ENCODE results near the gene CPSF4L.
"Not testable (repeated sequence)": the region's sequence is repeated elsewhere in the genome, so short reads cannot be mapped to it uniquely, and the experiment has no call there.

CPSF4L gene

DNA sequence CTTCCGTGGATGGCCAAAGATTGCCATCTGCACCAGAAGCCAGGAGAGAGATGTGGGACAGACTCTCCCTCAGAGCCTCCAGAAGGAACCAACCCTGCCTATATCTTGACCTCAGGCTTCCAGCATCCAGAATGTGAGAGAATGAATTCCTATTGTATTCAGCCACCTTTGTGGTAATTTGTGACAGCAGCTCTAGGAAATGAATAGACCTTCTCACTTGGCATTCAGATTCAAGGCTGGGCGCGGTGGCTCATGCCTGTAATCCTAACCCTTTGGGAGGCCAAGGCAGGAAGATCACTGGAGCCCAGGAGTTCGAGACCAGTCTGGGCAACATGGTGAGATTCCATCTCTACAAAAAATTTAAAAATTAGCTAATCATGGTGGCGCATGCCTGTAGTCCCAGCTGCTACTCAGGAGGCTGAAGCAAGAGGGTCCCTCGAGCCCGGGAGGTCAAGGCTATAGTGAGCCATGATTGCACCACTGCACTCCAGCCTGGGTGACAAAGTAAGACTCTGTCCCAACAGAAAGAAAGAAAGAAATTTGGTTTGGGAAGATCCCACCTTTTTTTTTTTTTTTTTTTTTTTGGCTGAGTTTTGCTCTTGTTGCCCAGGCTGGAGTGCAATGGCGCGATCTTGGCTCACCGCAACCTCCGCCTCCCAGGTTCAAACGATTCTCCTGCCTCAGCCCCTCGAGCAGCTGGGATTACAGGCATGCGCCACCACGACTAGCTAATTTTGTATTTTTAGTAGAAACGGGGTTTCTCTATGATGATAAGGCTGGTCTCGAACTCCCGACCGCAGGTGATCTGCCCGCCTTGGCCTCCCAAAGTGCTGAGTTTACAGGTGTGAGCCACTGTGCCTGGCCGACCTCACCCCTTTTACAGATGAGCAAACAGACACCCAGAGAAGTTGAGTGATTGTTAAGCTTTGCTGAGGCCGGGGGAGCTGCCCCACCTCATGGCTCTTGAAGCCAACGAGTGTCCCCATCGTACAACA lies 4.3 kb upstream of the CPSF4L start:
- no peaks in the 10 kb centered on the region for H3K9me3 Mint-ChIP-seq

DNA sequence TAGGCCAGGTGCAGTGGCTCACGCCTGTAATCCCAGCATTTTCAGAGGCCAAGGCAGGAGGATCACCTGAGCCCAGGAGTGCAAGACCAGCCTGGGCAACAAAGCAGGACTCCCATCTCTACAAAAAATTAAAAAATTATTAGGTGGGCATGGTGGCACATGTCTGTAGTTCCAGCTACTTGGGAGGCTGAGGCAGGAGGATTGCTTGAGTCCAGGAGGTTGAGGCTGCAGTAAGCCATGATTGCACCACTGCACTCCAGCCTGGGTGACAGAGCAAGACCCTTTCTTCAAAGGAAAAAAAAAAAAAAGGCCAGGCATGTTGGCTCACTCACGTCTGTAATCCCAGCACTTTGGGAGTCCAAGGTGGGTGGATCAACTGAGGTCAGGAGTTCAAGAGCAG lies 2.8 kb upstream of the CPSF4L start:
- not testable (repeated sequence) for DNase-seq; H3K27me3 Mint-ChIP-seq; H3K9me3 Mint-ChIP-seq; H3K4me3 Mint-ChIP-seq; H3K27ac Mint-ChIP-seq; H3K36me3 Mint-ChIP-seq (ENCODE audit: low read depth); H3K4me1 Mint-ChIP-seq (ENCODE audit: low read depth)

More for the DNA sequence above, 4.3 kb upstream of the CPSF4L start:
- Mint-ChIP-seq H3K4me1 (ENCODE audit: low read depth) (no peaks in the 10 kb centered on the region), H3K27ac (no peak overlapping the region), H3K27me3 (no peaks in the 10 kb centered on the region), H3K4me3 (no peak overlapping the region), H3K36me3 (ENCODE audit: low read depth) (no peaks in the 10 kb centered on the region)
- DNase-seq, result no peak

DNA sequence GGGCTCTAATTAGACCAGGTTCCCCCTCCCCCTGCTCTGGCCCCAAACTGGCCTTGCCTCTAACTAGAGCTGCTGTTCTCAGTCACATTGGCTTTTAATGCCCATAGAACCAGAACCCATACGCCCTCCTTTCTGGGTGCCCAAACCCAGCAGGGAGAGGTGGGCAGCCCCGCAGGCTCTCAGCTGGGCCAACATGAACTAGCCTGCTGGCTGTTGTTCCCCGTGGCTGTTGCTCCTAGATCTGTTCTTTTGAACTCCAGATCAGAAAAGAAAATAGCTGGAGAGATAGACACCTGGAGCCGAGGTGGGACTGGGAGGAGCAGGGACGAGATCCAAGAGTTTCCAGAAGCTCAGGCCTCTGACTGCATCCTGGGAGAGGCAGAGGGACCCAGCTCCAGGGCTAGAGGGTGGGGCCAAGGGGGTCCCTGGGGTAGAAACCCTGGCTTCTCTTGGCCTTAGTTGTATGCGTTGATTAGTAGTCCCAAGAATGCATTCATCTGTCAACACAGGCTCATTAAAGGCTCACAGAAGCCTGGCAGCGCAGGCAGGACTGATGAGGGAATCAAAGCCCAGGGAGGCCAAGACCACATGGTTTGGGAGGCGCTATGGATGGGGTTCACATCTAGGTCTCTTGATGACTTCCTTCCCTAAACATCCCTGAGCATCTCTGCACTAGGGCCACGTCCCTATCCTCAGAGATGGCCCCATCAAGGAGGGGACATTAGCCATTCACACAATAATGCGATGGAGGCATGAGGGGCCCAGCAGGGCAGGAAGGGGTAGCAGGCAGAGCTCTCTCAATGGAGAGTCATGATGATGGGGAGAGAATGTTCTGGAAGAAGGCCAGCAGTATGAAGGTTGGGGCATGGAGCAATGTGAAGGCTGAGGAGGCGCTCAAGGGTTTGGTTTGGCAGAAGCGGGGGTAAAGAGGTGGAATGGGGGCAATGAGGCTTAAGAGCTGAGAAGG lies 1.3 kb upstream of the CPSF4L start:
- Mint-ChIP-seq H3K9me3 (no peaks in the 10 kb centered on the region), H3K27ac (no peak overlapping the region), H3K4me1 (ENCODE audit: low read depth) (no peaks in the 10 kb centered on the region), H3K36me3 (ENCODE audit: low read depth) (no peaks in the 10 kb centered on the region), H3K27me3 (no peaks in the 10 kb centered on the region), H3K4me3 (no peak overlapping the region)
- DNase-seq, result no peak

DNA sequence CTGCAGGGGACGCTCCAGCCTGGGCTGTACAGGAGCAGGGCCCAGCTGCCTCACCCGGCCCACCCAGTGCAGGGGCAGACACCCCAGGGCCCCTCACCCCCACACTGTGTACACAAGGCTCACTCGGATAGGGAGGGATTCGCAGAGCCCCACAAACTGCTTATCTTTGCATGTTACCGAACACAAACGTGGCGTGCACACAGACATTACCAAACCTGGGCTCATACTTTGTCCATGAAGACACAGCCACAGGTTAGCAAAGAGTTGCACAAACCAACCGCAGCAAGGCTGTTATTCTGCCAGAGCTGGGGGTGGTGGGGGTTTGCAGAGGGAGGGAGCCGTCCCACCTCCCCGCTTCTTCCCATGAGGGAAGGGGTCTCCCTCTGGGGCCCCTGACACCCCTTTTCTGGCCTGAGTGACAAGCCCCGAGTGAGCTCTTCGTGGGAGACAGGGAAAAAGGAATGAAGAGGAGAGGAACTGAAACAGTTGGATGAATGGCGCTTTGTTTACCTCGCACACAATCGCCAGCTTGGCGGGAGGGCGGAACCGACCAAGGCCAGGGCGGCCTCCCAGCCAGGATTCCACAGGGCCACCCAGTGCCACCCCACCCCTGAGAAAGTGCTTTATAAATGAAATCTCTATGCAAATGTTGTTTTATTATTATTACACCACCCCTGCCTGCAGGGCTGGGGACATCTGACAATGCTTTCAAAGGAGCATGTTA lies 434 bp upstream of the CPSF4L start:
- DNase-seq, result no peak
- H3K27ac Mint-ChIP-seq, result no peak overlapping the region
- no peaks in the 10 kb centered on the region for H3K9me3 Mint-ChIP-seq
- no peaks in the 10 kb centered on the region for H3K27me3 Mint-ChIP-seq
- H3K4me1 Mint-ChIP-seq (ENCODE audit: low read depth), result no peaks in the 10 kb centered on the region
- no peaks in the 10 kb centered on the region for H3K36me3 Mint-ChIP-seq (ENCODE audit: low read depth)
- H3K4me3 Mint-ChIP-seq, result no peak overlapping the region

DNA sequence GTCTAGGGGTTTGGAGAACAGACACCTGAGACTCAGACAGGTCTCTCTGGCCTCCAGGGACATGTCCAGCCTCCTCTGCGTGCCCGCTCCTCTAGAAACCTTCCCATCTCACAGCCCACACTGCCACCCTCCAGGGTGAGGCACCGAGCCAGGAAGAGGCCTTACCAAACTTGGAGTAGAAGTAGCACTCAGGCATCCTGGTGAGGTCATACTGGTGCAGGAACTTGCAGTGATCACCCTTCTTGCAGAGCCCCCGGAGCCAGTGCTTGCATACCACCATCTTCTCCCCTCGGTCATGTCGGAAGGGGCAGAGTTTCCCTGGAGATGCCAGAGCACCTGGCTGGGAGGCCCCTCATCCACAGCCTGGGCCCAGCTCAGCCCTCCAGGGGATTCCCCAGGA lies 4.2 kb downstream of the CPSF4L start:
- no peak for DNase-seq
- no peak overlapping the region for H3K4me3 Mint-ChIP-seq

GRCh38 chr17:73256220-73256619 lies 5.5 kb downstream of the CPSF4L start:
- H3K27ac Mint-ChIP-seq, result no peak overlapping the region
- no peaks in the 10 kb centered on the region for H3K9me3 Mint-ChIP-seq
- no peaks in the 10 kb centered on the region for H3K27me3 Mint-ChIP-seq
- no peaks in the 10 kb centered on the region for H3K36me3 Mint-ChIP-seq (ENCODE audit: low read depth)
- peaks cover 4% of the 10 kb centered on the region for H3K4me1 Mint-ChIP-seq (ENCODE audit: low read depth)
- H3K4me3 Mint-ChIP-seq, result no peak overlapping the region
- DNase-seq, result no peak

More for the DNA sequence above, 4.2 kb downstream of the CPSF4L start:
- H3K9me3 Mint-ChIP-seq, result no peaks in the 10 kb centered on the region
- no peaks in the 10 kb centered on the region for H3K27me3 Mint-ChIP-seq
- H3K36me3 Mint-ChIP-seq (ENCODE audit: low read depth), result no peaks in the 10 kb centered on the region
- H3K4me1 Mint-ChIP-seq (ENCODE audit: low read depth), result peaks cover 4% of the 10 kb centered on the region
- H3K27ac Mint-ChIP-seq, result no peak overlapping the region

GRCh38 chr17:73255671-73256181 lies 6.0 kb downstream of the CPSF4L start:
- H3K4me1 Mint-ChIP-seq (ENCODE audit: low read depth), result peaks cover 4% of the 10 kb centered on the region
- no peak overlapping the region for H3K27ac Mint-ChIP-seq
- DNase-seq, result peak; percentile 74
- H3K9me3 Mint-ChIP-seq, result no peaks in the 10 kb centered on the region
- no peaks in the 10 kb centered on the region for H3K36me3 Mint-ChIP-seq (ENCODE audit: low read depth)
- no peak overlapping the region for H3K4me3 Mint-ChIP-seq
- no peaks in the 10 kb centered on the region for H3K27me3 Mint-ChIP-seq

DNA sequence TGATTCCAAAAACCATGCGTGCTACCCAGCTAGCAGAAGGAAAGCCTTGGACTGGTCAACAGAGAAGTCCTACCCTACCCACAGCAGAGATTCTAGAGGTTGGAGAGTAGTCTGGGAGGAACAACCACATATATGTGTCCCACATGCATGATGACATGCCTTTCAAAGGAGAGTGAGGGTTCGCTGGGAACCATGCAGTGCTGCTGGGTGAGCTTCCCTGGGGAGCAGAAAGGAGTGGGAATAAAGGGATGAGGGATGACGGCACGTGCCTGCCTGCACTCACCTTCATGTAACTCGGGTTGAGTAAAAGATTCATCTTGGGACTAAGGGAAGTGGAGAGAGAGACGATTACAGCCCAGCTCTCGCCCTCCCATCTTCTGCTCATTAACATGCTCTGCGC lies 9.8 kb downstream of the CPSF4L start:
- Mint-ChIP-seq H3K4me3 (no peak overlapping the region), H3K4me1 (ENCODE audit: low read depth) (peaks cover 4% of the 10 kb centered on the region), H3K27ac (no peak overlapping the region), H3K9me3 (no peaks in the 10 kb centered on the region), H3K36me3 (ENCODE audit: low read depth) (peaks cover 20% of the 10 kb centered on the region), H3K27me3 (no peaks in the 10 kb centered on the region)
- DNase-seq, result no peak

DNA sequence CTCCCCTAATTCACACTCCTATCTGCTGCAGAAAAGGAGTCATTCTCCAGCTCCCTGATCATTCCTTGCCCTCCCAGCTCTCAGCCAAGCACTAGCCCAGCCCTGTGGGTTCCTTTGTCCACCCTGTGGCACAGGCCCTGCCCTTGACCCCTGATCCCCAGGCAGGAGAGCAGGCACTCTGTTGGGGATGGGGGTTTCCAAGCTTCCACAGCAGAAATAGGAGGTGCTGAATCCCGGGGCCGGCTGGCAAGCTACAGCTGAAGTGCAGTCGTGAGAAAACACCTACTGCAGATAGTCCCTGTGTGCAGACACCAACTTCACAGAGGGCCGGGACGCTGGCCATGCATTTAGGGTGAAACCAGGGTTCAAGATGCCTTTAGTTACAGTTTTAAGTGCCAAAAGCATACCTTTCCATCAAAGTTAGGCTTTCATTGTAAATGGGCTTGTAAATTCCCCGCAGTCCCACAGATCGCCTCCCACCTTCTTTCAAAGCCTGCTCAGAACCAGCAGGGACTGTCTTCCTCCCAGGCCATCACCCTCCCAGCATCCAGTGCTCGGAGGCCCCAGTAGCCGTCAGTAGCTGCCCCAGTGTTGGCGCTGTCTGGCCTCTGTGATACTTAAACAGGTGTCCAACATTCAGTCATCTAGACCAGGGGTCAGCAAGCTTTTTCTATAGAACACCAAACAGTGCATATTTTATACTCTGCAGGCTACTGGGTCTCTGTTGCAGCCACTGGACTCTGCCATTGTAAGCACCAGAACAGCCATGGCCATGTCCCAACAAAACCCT lies 10.6 kb downstream of the CPSF4L start:
- Mint-ChIP-seq H3K4me3 (no peak overlapping the region), H3K36me3 (ENCODE audit: low read depth) (peaks cover 26% of the 10 kb centered on the region), H3K27me3 (no peaks in the 10 kb centered on the region), H3K27ac (no peak overlapping the region), H3K9me3 (no peaks in the 10 kb centered on the region), H3K4me1 (ENCODE audit: low read depth) (peaks cover 4% of the 10 kb centered on the region)
- DNase-seq, result no peak

- H3K4me1 Mint-ChIP-seq (ENCODE audit: low read depth), result no peaks in the 10 kb centered on the region
Observed at GRCh38 chr17:73249700-73250099, 12.0 kb downstream of the CPSF4L start.

DNA sequence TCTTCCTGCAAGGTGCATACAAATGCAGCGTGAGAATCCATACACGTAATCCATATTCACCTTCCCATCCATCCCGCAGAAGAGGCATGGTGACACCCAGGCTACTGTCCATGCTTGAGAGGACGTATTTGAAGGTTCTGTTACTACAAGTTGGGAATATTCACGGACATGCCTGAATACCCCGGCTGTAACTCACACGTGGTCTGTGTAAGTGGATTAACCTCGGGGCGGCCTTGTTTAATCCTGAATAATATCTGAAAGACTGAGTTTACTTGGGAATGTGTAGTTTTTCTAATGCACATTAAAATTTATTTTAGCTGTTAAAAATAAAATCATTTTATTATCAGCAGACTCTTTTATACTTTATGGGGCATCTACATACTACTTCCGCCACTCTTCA lies 13.1 kb downstream of the CPSF4L start:
- Mint-ChIP-seq H3K27ac (no peak overlapping the region), H3K27me3 (no peaks in the 10 kb centered on the region), H3K4me1 (ENCODE audit: low read depth) (no peaks in the 10 kb centered on the region), H3K9me3 (no peaks in the 10 kb centered on the region), H3K4me3 (no peak overlapping the region), H3K36me3 (ENCODE audit: low read depth) (peaks cover 47% of the 10 kb centered on the region)
- no peak for DNase-seq

More at GRCh38 chr17:73249700-73250099, 12.0 kb downstream of the CPSF4L start:
- no peak overlapping the region for H3K27ac Mint-ChIP-seq
- no peaks in the 10 kb centered on the region for H3K9me3 Mint-ChIP-seq
- H3K27me3 Mint-ChIP-seq, result no peaks in the 10 kb centered on the region
- no peak for DNase-seq
- no peak overlapping the region for H3K4me3 Mint-ChIP-seq
- peaks cover 38% of the 10 kb centered on the region for H3K36me3 Mint-ChIP-seq (ENCODE audit: low read depth)

GRCh38 chr17:73247726-73248125 lies 14.0 kb downstream of the CPSF4L start:
- Mint-ChIP-seq H3K4me1 (ENCODE audit: low read depth) (no peaks in the 10 kb centered on the region), H3K4me3 (no peak overlapping the region), H3K9me3 (no peaks in the 10 kb centered on the region), H3K27ac (no peak overlapping the region), H3K36me3 (ENCODE audit: low read depth) (peaks cover 52% of the 10 kb centered on the region), H3K27me3 (no peaks in the 10 kb centered on the region)
- DNase-seq, result no peak

DNA sequence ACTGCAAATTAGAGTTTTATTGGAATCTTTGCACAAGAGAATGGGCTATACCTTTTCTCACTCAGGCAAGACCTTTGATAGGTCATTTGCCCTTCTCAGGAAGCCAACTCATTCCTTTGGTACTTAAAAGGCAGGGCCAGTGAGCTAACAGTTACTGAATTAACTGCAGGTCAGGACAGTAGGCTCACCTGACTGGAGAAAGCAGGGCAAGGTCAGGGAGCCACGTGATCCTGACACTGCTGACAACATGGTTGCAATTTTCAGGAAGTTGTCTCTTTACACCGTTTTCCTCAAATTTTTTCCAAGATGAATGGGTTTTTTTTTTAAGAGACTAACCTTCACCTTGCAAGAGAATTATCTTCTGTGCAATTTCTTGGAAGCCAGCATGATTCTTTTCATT lies 21.1 kb downstream of the CPSF4L start:
- peaks cover 48% of the 10 kb centered on the region for H3K4me1 Mint-ChIP-seq (ENCODE audit: low read depth)
- H3K4me3 Mint-ChIP-seq, result no peak overlapping the region
- peaks cover 91% of the 10 kb centered on the region for H3K36me3 Mint-ChIP-seq (ENCODE audit: low read depth)
- no peak overlapping the region for H3K27ac Mint-ChIP-seq
- no peaks in the 10 kb centered on the region for H3K27me3 Mint-ChIP-seq
- DNase-seq, result no peak
- no peaks in the 10 kb centered on the region for H3K9me3 Mint-ChIP-seq
